Stimulated activated CD8-positive, alpha-beta memory T cell treated with anti-CD3 and anti-CD28 coated beads, Interleukin-15, amount 100 ng/mL, for 48 hours (primary cell): ENCODE measurements around the gene SORCS3.

Experiments used
- DNase-seq, 2 donors: peaks; one replicate each; pipeline ENCODE4 v3.0.0-alpha.2; 2020; ENCODE audit warnings: low read depth in 2 of 2

The SORCS3 gene

GRCh38 chr10:104850023-104850422, 208.9 kb downstream of the SORCS3 start:
- DNase-seq = no peak

GRCh38 chr10:104867966-104868598, 227.0 kb downstream of the SORCS3 start:
- no peak for DNase-seq

- no peak for DNase-seq
Measured at GRCh38 chr10:104872691-104873090, 231.6 kb downstream of the SORCS3 start.

DNA sequence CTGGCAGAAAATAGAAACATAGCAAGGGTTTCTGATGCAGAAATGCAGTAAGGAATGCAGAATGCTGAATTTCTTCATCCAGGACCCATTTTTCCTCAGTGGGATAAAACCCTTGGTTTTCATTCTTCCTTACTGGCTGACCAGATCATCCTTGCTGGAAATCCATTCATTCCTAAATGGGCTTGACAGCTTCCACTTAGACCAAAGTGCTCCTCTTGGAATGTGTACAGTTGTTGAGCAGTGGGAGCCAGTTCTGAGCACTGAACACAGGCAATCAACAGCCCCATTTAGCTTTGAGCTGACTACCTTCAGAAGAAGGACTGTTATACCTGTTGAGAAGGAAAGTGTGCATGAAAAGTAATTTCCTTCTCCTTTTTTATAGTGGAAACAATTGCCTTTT, 232.1 kb downstream of the SORCS3 start:
- no peak for DNase-seq

DNA sequence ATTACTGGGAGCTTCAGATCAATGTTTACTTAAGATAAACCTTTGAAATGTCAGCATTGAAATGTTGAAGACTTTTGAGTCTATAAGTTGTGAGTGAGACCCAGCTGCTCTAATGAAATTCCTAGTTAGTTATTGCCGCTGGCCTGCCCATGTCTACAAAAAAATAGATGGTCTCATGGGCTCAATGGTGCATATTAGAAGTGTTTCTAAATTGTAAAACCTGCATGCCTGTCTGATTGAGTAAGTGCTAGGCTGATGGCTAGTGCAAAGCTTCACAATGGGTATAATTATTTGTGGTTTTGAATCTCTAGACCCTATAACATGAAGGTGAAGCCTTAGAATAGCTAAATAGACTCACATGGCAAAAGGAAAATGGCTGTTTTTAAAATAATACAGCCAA, 234.5 kb downstream of the SORCS3 start:
- DNase-seq = no peak

DNA sequence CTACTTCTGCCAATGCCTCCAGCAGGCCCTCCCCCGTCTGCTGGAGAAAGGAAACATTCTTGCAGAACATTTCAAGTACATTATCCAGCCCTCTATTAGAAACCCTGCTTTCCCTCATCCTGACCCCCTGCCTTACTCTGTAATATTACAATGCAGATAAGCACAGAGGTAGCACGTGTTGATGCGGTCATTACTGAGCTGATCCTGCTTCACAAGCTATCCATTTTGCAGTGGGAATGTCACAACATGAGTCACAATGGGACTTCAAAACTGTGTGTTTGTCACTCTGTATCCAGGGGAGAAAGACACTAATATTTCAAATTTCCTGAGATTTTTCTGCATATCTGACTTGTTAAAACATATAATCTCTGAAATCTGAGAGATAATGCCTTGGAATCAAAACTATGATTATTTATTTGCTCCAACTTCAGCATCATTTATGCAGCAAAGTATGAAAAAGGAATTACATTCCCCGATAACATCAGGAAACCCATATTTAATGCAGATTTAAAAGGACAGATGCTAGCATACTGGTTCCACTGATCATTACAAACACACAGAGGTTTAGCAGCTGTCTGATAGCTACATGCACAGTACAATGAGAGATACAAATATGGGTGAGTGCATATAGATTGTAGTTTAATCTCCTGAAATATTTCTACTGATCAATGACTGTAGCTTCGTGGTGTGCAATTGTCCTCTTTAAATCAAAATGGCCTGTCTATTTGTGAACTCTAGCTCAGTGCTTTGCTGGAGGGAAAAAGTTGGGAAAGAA, 239.7 kb downstream of the SORCS3 start:
- no peak for DNase-seq

- DNase-seq = no peak
Measured at GRCh38 chr10:104881740-104882139, 240.7 kb downstream of the SORCS3 start.

DNA sequence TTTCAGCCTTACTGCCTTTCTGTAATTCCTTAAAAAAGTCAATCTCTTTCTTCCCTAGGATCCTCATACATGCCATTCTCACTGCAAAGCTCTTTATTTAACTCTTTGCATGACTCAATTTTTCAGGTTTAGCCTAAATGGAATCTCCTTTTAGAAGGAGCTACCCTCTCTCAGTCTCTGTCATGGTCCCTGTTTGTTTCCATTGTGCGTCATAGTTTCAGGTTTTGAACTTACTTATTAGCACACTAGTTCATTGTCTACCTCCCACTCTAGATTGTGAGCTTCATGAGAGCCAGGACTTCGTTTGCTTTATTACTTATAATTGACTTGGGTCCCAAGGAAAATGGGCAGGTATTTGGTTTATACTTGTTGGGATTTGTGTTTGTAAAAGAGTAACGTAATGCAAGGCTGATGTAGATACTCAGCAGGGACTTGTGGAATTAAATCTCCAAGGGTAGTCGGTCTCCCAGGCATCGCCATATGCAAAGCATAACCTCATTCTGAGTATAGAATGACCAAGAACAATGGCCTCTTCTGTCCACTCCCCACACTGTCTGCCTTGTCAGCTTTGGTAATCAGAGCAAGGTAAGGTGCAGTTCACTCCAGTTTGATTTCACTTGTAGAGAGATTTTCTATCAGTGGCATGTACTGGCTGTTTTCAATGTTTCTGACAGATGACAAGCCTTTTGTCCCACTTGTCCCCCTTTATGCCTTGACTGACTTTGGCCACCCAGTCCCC, 252.0 kb downstream of the SORCS3 start:
- DNase-seq = no peak

DNA sequence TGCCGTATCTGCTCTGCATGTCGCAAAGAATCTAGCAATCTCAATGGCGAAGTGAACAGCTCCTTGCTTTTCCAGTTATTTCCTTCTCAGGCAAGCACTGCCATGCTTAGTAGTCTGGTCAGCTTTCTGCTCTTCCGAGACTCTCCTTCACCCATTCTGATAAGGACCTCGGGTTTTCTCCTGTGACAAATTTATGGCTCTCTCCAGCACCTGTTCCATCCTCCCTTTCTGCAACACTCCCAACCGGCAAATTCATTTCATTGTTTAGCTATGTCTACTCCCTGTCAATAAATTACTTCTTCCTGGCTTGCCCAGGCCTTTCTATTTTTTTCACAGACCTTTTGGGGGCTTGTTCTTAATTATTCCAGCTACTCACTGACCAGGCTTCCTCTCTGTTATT, 252.6 kb downstream of the SORCS3 start:
- no peak for DNase-seq

- no peak for DNase-seq
Measured at GRCh38 chr10:104894681-104895080, 253.6 kb downstream of the SORCS3 start.

GRCh38 chr10:104895541-104895940, 254.5 kb downstream of the SORCS3 start:
- no peak for DNase-seq

GRCh38 chr10:104895981-104896380, 254.9 kb downstream of the SORCS3 start:
- no peak for DNase-seq

- no peak for DNase-seq
Measured at GRCh38 chr10:104897696-104898095, 256.6 kb downstream of the SORCS3 start.

GRCh38 chr10:104899779-104900178, 258.7 kb downstream of the SORCS3 start:
- DNase-seq = no peak

- DNase-seq = no peak
Measured at GRCh38 chr10:104903433-104903832, 262.3 kb downstream of the SORCS3 start.

GRCh38 chr10:104904753-104905323, 263.7 kb downstream of the SORCS3 start:
- DNase-seq = no peak

GRCh38 chr10:104906112-104906511, 265.0 kb downstream of the SORCS3 start:
- no peak for DNase-seq

DNA sequence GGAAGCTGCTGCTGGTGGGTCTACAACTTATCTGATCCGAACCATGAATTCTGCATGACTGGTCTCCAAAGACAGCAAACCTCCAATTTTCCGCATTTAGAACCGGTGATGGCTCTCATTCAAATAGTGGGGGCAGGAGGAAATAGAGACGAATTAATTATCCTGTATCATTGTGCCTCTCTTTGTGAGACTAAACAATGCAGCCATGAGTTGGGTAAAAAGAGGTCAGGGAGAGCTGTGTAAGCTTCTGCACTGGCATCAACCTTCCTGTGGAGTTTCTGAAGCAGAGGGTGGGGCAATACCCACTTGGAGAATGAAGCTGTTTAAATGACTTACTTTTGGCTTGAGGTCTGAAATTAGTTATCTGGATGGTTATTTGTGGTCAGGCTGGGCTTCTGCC, 266.4 kb downstream of the SORCS3 start:
- no peak for DNase-seq

- no peak for DNase-seq
Measured at GRCh38 chr10:104908581-104908980, 267.5 kb downstream of the SORCS3 start.

- DNase-seq = no peak
Measured at GRCh38 chr10:104910712-104911111, 269.6 kb downstream of the SORCS3 start.

- no peak for DNase-seq
Measured at GRCh38 chr10:104913390-104913789, 272.3 kb downstream of the SORCS3 start.

DNA sequence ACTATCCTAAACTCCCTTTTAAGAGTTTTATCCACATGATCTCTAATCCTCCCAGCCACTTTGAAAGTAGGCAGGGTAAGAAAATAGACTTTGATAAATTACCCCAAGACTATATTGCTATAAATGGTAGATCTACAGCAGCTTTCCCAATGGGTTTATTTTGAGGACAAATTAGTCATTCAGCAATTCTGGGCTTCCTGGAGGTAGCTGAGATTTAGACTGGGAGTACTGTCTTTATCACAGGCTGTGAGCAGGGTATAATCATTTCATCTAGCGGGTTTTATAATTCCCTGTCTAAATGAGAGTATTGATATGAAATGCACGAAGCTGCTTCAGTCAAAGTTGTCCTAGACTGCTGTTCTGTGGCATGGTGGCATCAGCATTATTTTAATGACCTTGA, 279.4 kb downstream of the SORCS3 start:
- no peak for DNase-seq
